ELR (cell line): ENCODE results near the gene VWA8.
"Not testable (repeated sequence)": the region's sequence is repeated elsewhere in the genome, so short reads cannot be mapped to it uniquely, and the experiment has no call there.

Experiments
- DNase-seq: peaks from one replicate; pipeline ENCODE4 v3.0.0-alpha.2; 2015; ENCODE audit warnings: low read depth

VWA8 gene

DNA sequence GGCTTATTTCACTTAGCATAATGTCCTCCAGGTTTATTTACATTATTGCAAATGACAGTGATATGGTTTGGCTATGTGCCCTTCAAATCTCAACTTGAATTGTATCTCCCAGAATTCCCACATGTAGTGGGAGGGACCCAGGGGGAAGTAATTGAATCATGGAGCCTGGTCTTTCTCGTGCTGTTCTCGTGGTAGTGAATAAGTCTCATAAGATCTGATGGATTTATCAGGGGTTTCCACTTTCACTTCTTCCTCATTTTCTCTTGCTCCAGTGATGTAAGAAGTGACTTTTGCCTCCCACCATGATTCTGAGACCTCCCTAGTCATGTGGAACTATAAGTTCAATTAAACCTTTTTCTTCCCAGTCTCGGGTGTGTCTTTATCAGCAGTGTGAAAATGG is 109.6 kb downstream of the VWA8 start:
- DNase-seq, result no peak

GRCh38 chr13:41848435-41849255 is 112.3 kb downstream of the VWA8 start:
- DNase-seq, result no peak

DNA sequence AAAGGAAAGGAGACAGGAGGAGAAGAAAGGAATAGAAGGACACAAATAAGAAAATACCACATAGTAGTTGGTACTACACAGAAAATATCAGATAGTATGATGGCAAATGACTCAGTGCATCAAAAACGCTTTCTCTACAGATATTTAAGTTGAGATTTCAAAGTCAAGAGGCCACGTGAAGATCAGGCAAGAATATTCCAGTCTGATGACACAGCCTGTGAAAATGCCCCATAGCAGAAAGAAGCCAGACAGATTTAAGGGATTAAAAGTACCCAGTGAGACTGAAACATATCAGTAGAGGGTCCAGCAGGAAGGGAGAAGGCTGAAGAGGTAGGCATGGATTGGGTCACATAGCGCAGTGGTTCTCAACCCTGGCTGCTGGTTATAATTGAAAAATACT is 113.7 kb downstream of the VWA8 start:
- DNase-seq, result no peak

DNA sequence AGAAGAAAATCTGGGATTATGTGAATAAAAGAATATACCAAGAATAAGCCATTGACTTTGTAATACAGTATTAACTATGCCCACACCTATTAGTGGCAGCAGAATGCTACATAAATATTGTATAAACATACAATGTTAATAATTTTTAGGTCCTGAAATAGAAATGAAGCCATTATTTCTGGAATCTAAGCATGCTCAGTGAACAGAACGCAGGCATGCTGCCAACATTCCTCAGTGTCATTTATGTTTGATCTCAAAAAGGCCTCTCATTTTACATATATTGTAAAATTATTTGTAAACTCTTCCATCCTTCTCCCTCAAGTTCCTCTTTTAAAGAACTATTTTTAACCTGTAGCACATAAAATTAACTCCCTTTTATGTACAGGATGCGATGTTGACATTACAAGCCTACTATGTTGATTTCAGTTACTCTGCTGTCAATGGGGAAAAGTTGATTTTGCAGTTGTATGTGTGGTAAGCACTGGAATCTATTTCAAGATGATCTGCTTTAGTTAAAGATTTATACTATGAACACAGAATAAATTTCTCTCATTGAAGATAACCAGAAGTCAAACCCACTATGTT is 118.8 kb downstream of the VWA8 start:
- DNase-seq, result no peak

DNA sequence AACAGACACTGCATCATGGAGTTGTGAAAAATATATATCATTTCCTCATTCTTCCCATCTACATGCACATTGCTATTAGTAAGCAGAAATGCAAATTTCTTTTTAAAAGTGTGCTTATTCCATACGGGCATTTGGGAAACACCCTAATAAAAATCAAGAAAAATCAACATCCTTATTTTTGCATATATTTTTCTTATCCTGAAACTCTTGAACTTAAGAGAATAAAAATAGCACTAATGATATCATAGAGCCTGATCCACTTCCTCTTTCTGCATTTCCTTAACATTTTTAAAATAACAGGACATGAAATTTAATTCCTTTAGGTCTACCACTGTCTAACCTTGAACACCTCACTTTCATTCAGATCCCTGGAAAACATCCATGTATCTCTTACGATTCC is 123.3 kb downstream of the VWA8 start:
- DNase-seq, result no peak

- DNase-seq, result peak; percentile 31
Measured at GRCh38 chr13:41835871-41836270, 125.0 kb downstream of the VWA8 start.

DNA sequence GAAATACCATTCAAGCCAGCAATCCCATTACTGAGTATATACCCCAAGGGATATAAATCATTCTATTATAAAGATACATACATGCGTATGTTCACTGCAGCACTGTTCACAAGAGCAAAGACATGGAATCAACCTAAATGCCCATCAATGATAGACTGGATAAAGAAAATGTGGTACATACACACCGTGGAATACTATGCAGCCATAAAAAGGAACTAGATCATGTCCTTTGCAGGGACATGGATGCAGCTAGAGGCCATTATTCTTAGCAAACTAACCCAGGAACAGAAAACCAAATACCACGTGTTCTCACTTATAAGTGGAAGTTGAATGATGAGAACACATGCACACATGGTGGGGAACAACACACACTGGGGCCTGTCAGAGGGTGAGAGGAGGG is 126.2 kb downstream of the VWA8 start:
- not testable (repeated sequence) for DNase-seq

GRCh38 chr13:41833831-41834230 is 127.1 kb downstream of the VWA8 start:
- DNase-seq, result peak; percentile 55

DNA sequence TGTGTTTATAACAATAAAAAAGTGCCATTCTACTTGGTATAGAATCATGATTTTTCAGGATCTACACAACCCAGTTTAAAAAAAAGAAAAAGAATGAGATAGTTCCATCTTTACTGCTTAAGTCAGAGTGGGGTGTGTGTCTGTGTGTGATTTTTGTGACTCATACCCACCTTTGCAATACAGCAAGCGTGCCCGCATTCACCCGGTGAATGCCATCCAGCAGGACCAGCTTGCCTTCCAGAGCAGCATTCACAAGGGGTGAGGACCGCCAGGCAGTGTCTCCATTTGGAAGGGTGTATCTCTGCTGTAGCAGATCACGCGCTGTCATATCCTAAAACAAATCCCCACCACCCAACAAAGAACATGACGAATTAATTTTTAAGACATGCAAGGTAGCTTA is 127.7 kb downstream of the VWA8 start:
- DNase-seq, result no peak

- DNase-seq, result peak; percentile 94
Measured at GRCh38 chr13:41827507-41828213, 133.2 kb downstream of the VWA8 start.

DNA sequence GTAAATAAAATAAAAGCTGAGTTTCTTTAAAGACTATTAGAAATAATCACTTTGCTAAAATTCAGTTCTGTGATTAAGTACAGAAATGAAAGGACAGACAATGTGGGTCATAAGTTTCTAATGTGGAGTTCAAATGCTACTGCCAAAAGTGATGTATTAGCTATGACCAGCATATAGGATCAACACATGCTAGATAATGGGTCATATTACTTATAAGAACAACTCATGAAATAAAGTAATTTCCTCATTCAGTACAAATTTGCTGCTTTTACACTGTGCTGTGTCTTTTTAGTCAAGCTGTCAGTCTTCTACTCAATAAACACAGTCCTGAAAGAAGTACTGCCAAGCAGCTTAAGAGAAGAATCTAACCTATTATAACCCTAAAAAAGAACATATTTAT is 135.2 kb downstream of the VWA8 start:
- no peak for DNase-seq

DNA sequence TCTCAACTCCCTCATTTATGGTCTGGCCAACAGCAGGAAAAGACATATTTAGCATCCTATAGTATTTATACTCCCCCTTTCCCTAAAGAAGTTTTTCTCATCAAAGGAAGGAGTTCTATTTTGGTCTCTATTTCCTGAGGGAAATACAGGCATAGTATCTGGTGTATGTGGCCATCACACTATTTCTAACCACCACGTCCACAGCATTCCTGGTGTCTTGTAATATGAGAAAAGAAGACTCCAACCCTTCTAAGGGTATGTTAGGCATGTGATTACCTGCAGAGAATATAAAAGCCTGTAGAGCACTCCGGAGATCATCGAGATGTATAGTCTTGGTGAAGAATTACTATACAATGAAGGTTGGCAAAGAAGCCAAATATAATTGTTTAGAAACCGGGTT is 137.4 kb downstream of the VWA8 start:
- DNase-seq, result no peak

- no peak for DNase-seq
Measured at GRCh38 chr13:41822560-41822959, 138.3 kb downstream of the VWA8 start.

DNA sequence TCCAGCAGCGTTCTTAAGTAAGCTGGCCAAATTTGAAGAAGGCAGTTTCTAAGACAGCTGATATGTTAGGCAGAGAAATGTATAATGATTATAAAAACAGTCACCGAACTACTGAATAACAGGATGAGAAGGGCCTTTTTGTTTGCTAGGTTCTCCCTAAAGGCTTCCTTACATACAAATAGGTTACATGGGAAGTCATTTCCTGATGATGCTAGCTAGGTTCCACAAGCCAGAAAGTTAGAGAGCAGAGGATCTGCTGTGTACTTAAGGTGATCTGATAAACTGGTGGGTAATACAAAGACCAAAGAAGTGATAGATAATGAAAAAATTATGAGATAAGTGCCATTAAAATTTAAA is 139.7 kb downstream of the VWA8 start:
- no peak for DNase-seq

DNA sequence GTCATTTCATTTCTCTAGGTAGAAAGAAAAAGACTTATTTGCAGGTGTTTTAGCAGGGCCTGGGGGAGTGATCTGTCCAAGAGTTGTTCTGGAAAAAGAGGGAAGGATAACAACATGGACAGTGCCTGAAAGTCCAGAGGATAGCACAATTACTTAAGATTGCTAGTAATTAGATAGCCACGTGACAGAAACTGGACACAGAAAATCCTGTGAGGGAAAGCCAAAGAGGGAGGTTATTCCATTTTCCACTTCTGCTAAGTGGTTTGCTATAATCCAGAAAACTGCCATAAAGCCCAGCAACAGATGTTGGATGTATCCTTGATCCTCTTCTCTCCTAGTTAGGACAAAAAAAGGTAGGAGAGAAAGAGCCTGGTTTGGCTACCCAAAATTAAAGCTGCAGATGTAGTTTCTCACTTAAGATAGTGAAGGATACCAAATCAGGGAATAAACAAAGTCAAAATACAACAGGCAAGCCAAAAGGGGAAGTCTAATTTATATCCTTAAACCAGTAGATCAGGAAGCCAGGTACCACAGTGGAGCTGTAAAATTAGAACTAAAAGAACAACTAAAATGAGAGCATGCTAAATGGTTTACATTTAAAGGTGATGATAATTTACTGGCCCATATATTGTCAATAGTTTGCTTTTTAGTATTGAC is 140.2 kb downstream of the VWA8 start:
- no peak for DNase-seq

DNA sequence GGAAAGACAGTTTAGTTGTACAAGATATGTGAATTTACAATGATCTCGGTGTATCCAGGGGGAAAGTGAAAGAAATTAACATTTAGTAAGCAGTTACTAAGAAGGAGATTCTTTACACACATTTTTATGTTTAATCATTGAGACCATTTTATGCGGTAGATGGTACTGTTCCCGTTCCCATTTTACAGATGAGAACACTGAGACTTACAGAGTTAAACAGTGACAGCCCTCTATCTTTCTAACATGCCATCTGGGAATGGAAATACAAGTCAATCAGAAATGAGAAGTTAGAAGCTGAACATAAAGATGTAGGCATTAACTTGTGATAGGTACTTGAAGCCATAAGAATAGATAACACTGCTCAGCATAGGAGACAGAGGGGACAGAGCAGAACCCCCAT is 144.9 kb downstream of the VWA8 start:
- no peak for DNase-seq

- DNase-seq, result peak; percentile 56
Measured at GRCh38 chr13:41813426-41813825, 147.5 kb downstream of the VWA8 start.

- DNase-seq, result no peak
Measured at GRCh38 chr13:41812851-41813250, 148.1 kb downstream of the VWA8 start.

DNA sequence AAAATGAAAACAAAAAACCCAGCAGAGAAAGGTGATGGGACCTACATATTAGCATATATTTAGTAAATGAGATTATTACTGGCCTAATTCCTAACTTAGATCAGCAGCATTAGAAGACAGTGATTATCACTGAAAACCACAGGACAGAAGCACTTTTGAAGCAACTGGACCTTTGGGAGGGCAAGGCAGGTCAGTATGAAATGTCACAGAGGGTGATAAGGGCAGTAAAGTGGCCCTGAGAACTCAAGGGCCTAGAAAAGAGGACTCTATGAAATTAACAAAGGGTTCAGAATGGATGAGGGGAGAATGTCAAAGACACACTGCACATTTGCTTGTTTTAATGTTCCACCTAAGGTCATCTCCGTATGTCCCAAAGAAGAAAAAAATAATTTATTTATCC is 148.7 kb downstream of the VWA8 start:
- no peak for DNase-seq

DNA sequence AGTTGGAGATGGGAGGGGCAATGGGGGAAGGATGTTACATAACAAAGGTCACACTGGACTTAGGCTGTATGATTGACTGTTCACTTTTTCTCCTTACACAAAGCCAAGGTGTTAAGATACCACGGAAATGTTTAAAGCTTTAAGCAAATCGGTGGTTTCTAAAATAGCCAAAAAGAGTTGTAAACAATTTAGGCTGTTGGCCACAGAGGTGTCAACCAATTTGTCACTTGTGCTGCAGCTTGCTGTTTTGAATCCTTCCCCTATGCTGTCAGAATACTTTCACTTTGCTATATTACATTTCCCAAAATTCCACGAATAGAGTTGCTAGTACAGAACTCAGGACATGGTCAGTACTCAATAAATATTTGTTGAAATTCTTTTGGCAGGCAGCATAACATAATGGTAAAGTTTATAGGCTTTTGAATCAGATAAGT is 149.3 kb downstream of the VWA8 start:
- DNase-seq, result no peak

DNA sequence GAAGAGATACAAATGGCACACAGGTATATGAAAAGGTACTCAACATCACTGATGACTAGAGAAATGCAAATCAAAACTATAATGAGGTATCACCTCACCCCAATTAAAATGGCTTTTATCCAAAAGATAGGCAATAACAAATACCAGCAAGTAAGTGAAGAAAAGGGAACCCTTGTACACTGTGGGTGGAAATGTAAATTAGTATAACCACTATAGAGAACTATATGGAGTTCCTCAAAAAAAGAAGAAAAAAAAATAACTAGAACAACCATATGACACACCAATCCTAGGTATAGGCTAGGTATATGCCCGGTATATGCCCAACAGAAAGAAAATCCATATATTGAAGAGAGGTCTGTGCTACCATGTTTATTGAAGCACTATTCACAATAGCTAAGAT is 150.9 kb downstream of the VWA8 start:
- DNase-seq, result no peak

GRCh38 chr13:41803445-41803735 is 157.5 kb downstream of the VWA8 start:
- DNase-seq, result not testable (repeated sequence)
